ENCODE results near the gene SYT10.
"Not testable (repeated sequence)": the region's sequence is repeated elsewhere in the genome, so short reads cannot be mapped to it uniquely, and the experiment has no call there.

Gene SYT10

DNA sequence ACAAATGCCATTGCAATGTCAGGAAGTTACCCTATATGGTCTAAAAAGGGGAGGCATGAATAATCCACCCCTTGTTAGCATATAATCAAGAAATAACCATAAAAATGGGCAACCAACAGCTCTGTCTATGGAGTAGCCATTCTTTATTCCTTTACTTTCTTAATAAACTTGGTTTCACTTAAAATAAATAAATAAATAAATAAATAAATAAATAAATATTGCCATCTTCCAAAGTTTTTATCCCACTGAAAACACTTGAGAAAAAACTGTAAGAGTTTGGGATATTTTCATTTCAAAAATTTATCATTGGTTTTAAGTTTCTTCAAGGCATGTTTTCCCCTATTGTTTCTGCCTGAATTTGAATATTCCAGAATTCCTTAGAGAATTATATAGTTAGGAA lies 89.8 kb downstream of the SYT10 start:
- Mint-ChIP-seq H3K27ac (no peak overlapping the region), H3K4me3 (no peak overlapping the region), H3K27me3 (ENCODE audit: low read depth) (peaks cover 3% of the 10 kb centered on the region), H3K36me3 (ENCODE audit: low read depth) (no peaks in the 10 kb centered on the region), H3K4me1 (no peaks in the 10 kb centered on the region), H3K9me3 (no peaks in the 10 kb centered on the region)
- TF ChIP-seq, protein P1, sequence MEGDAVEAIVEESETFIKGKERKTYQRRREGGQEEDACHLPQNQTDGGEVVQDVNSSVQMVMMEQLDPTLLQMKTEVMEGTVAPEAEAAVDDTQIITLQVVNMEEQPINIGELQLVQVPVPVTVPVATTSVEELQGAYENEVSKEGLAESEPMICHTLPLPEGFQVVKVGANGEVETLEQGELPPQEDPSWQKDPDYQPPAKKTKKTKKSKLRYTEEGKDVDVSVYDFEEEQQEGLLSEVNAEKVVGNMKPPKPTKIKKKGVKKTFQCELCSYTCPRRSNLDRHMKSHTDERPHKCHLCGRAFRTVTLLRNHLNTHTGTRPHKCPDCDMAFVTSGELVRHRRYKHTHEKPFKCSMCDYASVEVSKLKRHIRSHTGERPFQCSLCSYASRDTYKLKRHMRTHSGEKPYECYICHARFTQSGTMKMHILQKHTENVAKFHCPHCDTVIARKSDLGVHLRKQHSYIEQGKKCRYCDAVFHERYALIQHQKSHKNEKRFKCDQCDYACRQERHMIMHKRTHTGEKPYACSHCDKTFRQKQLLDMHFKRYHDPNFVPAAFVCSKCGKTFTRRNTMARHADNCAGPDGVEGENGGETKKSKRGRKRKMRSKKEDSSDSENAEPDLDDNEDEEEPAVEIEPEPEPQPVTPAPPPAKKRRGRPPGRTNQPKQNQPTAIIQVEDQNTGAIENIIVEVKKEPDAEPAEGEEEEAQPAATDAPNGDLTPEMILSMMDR (IDR thresholded peaks at IDR 0.05; ENCODE audit: unreplicated experiment in 3 of 3): no peak

GRCh38 chr12:33331961-33332398 lies 107.6 kb downstream of the SYT10 start:
- not testable (repeated sequence) for H3K36me3 Mint-ChIP-seq (ENCODE audit: low read depth); H3K27ac Mint-ChIP-seq; H3K4me3 Mint-ChIP-seq; H3K4me1 Mint-ChIP-seq; H3K9me3 Mint-ChIP-seq; H3K27me3 Mint-ChIP-seq (ENCODE audit: low read depth)

DNA sequence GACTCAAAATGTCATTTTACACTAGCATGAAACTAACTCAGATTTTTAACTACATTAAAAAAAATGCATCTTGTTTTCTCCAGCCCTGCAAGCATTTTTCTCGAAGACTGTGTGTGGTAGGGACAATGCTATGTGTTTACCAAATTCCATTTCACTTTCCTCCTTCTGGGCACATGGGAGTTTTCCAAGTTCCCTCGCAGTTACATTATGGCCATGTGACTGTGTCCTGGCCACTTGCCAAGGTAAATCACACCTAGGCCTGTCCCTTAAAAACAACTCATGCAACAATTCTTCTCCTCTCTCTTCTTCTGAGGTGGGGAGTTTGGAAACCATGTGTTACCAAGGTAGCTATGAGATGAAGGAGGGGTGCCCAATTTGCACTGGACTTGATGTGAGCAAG lies 108.7 kb downstream of the SYT10 start:
- H3K4me1 Mint-ChIP-seq: no peaks in the 10 kb centered on the region
- no peak overlapping the region for H3K4me3 Mint-ChIP-seq
- TF ChIP-seq, protein P1 (IDR thresholded peaks at IDR 0.05; ENCODE audit: unreplicated experiment in 3 of 3): no peak

More for the DNA sequence above, 108.7 kb downstream of the SYT10 start:
- no peaks in the 10 kb centered on the region for H3K27me3 Mint-ChIP-seq (ENCODE audit: low read depth)
- no peaks in the 10 kb centered on the region for H3K36me3 Mint-ChIP-seq (ENCODE audit: low read depth)
- no peak overlapping the region for H3K27ac Mint-ChIP-seq
- peaks cover 2% of the 10 kb centered on the region for H3K9me3 Mint-ChIP-seq

All from nephron (organoid).